ENCODE measurements around the gene NBEA. TPM values are rescaled to one million over a fixed set of nuclear protein-coding genes. Genes with fewer than 3 reads are reported as not detected.
A peak's percentile ranks its signal among the peaks of the same experiment; 100 is the strongest.
"Not testable (repeated sequence)": the region's sequence is repeated elsewhere in the genome, so short reads cannot be mapped to it uniquely, and the experiment has no call there.

NBEA gene
- polyA plus RNA-seq, 1 donor: 13.1 TPM

DNA sequence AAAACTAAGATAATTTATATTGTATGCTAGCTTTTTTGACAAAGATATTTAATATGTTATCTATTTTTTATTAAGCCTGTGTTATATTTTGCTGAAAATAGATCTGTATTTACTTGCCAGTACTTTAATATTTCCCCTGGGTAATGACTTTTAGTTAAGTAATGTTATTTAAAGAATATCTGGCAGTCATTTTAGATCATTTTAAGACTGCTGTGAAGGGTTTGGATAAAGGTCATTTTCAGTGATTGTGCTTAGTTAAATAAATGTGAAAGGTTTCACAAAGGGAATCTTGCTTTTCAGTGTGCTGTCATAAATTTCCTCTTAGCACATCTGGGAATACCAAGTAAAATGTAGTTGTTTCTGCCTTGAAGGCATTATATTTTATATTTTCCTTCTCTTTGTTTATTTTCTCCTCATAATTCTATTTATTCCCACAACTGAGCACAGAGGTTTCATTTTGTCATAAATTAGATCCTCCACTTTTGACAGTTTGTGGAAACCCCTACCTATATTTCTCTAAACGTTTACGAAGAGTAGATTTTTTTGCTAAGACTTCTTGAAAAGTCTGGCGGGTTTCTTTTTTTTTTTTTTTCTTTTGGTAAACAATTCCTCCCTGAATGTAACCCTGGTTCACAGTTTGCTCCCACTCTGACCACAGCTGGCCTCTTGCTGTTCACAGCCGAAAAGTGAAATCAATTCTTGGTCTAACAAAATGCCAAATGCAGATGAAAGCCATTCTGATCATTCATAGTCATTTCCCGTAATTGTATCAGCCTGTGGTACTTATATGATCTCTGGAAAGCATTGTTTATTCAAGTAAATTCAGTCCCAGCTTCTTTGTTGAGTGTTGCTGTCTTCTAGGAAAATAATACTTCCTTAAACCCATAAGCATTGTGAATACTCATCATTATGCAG lies 446.6 kb downstream of the NBEA start:
- peak; percentile 62 for DNase-seq (ENCODE audit: low read depth)

DNA sequence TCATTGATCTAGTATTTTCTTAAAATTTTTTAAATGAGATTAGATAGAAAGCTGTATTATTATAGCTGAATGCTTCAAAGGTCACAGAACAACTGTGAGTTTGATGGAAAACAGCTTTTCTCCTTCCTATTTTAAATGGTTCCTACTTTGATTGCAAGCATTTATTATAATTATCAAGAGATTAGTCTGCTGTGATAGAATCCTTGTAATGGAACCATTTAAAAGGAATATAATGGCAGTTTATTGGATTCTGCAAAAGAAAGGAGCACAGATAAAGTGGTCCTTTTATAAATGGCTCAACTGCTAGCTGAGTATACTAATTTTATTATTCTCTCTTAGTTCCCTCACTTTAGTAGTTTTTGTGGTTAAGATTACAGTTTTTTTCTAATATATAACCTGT lies 447.5 kb downstream of the NBEA start:
- no peak for DNase-seq (ENCODE audit: low read depth)

DNA sequence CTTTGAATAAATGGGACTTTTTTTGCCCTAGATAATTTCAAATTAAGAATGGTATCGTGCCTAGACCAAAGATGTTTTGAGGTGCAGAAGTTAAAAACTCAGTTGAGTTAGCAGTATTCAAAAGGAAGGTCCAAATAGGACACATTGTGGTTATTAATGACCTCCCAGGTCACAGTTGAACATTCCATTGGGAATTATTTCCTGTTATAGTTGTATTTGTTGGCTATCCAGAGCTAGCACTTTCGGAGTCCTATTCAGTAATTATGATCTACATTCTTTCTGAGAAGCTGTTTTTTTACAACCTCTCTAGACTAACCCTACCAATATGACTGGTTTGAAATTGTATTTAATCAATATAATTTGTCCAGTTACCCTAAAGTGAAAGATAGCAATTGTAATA lies 450.7 kb downstream of the NBEA start:
- no peak for DNase-seq (ENCODE audit: low read depth)

GRCh38 chr13:35393886-35394285 lies 451.8 kb downstream of the NBEA start:
- DNase-seq (ENCODE audit: low read depth): no peak

DNA sequence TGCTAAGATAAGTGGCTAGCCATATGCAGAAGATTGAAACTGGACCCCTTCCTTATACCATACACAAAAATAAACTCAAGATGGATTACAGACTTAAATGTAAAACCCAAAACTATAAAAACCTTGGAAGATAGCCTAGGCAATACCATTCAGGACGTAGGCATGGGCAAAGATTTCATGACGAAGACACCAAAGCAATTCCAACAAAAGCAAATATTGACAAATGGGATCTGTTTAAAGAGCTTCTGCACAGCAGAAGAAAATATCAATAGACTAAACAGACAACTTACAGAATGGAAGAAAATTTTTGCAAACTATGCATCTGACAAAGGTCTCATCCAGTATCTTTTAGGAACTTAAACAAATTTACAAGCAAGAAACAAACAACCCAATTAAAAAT lies 466.2 kb downstream of the NBEA start:
- not testable (repeated sequence) for DNase-seq (ENCODE audit: low read depth)

- no peak for DNase-seq (ENCODE audit: low read depth)
Observed at GRCh38 chr13:35411059-35411744, 469.1 kb downstream of the NBEA start.

DNA sequence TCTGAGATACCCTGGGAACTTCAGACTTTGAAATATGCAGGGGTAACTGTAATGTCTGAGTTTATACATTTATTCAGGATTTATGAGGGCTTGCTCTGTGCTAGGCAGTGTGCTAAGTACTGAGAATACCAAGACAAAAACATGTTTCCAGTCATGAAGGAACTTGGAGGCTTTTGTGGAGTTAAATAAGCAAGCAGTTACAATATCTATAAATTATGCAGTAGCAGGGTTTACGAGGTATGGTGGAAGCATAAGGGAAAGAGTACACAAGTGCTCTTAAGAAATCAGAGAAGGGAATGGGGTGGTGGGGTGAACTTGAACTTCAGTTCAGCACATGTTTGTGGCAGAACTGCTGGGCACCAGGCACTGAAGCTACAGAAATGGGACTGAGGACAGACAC lies 506.4 kb downstream of the NBEA start:
- DNase-seq (ENCODE audit: low read depth): no peak

DNA sequence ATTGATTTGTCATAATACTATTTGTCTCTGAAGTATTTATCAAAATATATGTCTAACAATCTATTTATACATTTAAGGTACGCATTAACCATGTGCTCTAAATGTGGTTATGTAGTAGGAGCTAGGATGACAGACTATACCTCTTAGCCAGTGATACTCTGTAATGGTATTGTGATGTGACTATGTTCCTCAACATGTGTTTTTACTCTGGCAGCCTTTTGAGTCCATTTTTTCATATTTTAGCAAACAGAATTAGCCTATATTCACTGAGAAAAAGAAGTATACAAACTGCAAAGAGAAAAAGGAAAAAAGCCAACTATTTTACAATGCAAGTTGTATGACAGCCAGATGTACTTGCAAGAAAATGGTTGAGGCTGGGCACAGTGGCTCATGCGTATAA lies 507.8 kb downstream of the NBEA start:
- DNase-seq (ENCODE audit: low read depth): no peak

GRCh38 chr13:35455022-35455421 lies 513.0 kb downstream of the NBEA start:
- no peak for DNase-seq (ENCODE audit: low read depth)

DNA sequence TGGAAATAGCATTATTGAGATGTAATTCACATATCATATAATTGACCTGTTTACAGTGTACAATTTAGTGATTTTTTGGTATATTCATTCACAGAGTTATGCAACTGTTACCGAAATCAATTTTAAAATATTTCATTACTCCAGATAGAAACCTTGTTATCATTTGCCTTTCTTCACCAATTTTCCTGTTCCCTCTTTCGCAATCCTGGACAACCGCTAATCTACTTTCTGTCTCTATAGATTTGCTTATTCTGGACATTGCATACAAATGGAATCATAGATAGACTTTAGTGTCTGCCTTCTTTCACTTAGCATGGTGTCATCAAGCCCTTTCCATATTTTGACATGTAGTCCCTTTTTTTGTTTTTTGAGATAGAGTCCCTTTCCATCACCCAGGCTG lies 515.2 kb downstream of the NBEA start:
- no peak for DNase-seq (ENCODE audit: low read depth)

DNA sequence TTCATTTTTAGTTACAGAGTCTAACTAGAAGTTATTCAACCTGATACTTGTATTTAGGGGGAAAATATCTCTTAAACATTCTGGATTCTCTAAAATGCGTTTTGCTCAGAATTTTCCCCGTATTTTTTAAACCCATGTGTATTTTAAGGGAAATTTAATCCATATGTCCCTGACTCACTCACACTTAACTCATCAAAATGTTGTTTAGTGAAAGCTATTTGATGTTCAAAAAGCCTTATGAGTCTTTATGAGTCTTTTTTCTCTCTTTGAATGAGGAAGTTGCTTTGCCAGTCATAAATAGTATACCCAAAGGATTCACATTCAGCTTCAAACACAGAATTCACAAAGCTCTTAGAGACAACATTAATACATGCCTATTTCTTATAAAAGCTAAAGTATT lies 518.0 kb downstream of the NBEA start:
- DNase-seq (ENCODE audit: low read depth): no peak

DNA sequence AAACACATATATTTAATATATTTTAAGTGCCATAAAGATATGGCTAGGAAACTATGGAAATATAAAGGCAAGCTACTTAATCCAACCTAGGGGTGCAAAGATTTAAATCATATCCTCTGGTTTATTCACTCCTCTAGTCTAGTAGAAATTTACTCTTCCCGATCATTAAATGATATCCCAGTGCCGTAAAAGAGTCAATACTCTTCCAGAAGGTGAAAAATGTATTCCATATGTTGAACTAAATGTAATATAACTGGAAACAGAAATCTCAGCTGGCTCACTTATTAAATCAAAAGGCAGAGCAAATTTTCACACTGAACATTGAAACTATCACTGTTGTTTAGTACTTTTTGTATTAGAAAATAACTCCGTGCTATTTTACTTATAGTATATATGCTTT lies 523.3 kb downstream of the NBEA start:
- DNase-seq (ENCODE audit: low read depth): no peak

DNA sequence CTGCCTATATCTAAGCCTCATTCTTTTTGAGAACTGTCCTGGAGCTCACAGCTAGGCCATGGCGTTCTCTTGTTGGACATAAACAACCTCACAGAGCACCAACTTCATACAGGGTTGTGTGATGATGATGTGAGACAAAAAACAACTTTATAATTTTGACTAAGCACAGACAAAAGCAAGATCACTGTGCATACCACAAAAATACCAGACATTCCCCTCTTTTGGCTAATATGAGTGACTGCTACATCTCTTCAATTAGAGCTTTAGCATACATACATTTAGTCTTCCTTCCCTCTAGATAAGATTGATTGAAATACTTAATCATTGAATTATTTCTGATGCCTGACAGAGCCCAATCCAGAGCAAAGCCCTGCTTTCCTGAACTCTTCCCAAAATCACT lies 526.1 kb downstream of the NBEA start:
- no peak for DNase-seq (ENCODE audit: low read depth)

DNA sequence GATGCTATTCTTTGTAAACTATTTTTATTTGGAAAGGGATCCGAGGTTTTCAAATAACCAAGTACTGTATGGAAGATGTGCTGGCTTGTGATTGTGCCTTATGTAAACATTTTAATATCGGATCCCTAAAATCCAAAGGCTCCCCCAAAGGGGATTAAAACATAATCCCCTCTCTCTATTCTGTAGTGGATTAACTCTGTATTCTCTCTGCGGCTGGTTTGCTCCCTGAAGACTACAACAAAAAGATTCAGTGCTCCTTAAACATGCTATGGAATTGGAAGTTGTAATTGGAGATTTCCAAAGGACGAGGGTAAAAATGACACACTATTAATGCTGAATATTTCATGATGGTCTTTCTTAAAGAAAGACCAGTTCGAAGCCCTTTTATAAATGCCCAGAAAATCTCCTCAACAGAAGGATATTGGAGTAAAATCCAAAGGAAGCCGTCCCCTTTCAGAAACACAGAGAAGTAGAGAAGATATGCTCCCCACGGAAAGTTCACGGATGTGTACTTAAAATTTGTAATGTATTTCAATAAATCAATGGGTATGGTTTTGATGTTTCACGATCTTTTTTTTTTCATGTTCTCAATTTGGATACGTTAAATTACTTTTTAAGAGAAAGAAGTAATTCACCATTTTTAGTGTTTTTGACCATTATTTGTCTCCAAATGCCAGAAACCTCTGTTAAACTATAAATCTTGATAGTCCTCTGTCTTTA lies 527.9 kb downstream of the NBEA start:
- DNase-seq (ENCODE audit: low read depth): no peak

DNA sequence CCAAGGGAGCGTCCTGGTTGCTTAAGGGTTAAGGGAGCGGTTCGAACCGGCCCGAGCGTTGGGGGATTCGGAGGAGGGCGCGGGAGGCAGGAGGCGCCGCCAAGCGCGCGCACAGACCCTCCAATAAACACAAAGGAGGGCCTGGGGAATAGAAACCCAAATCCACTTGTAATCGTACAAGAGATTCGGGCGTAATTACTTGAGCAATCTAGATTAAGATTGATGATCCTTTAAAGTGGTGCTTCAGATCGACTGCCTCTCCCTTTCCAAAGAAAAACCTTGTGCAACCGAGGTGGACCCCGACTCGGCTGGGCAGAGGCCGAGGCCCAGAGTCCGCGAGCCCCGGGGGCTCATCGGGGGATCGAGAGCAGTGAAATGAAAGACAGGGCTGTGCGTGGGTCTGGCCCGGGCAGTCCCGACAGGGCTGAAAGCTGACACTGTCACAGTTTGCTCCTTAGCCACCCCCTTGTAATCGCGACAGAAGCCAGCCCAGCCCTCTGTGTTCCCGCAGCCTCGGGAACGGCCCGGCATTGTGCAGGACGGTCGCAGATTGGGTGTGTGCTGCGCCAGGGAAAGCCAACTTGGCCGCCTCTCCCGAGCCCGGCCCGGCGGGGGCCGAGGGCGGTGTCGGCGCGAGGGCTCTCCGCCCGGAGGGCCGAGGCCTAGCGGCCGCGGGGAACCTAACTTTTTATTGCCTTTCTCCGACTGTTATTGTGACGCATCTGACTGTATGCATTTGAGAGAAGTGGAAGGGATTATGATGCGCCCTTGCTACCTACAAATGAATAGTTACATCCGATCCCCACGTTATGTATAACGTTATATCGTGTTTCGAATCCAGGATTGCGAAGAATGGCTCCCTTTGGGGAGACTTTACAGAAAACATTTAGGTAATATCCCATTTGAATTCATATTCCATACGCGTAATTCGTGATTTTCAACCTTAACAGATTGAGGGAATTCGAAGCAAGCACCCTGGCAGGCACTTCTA lies 528.9 kb downstream of the NBEA start:
- no peak for DNase-seq (ENCODE audit: low read depth)

DNA sequence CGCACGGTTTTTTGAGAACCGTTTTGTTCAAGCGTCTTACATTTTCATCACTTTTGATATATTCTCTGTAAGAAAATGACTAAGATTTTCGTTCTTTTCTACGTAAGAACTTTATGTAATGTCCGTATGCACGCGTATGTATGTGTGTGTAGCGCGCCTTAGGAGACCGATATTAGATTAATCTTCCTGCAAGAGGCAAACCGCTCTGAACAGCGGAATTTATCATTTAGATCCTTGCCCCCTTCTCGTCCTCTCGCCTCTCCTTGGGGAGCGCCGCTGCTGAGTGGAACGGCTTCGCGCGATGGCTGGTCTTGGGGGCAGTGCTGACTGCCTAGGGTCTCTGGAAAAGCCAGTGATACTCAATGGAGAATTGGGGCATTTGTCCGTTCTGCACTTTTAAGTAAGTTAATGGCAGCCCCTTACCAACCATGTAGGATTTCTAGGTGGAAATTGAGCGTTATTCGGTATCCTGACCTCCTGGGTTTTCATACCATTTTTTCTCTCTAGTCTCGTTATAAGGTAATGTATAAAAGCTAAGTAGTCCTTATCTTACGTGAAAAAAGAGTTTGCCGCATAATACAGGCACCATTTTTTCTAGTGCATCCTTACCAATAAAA lies 529.7 kb downstream of the NBEA start:
- no peak for DNase-seq (ENCODE audit: low read depth)

DNA sequence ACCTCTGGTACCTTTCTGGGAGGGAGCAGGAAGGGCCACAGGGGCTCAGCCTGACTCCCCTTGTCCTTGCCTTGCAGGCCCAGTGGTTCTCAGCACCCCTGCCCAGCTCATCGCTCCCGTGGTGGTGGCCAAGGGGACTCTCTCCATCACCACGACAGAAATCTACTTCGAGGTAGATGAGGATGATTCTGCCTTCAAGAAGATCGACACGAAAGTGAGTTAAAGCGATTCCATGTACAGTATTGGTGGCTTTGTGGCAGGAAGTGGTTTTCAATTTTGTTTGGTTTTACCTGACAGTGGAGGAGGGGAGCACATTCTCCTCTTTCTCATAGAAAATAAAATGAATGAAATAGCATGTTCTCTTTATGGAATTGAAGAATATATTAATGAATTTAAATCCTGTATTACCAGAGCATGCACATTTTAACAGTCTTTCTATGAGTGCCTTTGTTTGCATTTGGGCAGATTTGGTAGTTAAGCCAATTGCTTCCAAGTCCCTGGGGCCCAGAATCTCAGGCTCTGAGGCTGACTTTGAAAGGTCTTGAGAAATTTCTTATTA lies 530.3 kb downstream of the NBEA start:
- DNase-seq (ENCODE audit: low read depth): no peak

DNA sequence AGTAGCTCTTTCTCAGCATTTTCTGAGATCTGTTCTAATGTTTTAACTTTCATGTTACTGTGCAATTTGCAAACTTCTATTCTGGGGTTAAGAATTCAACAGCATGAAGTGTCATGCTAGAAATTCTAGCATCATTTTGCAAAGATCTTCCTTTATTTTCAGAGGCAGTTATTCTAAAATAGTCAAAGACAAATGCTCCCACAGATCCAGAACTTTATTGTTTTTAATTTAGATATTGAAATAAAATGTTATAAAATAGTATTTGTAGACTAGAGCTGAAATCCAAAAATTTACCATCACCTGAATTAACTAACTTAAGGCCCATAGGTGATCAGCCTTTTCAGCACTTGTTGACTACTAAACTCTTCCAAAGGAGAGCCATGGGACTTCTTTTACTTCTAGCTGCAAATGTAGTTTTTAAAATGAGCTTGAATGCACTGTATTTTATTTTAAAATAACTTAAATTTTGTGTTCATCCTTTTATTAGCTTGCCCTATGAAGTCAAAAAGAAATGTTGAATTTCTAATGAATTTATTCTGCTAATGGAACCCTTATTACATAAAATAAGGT lies 531.2 kb downstream of the NBEA start:
- DNase-seq (ENCODE audit: low read depth): no peak

- DNase-seq (ENCODE audit: low read depth): no peak
Observed at GRCh38 chr13:35473802-35474201, 531.7 kb downstream of the NBEA start.

All from forelimb muscle (tissue), 1 donor.